Keratinocyte (primary cell): ENCODE data around the gene RABL2B. TPM values are rescaled to one million over a fixed set of nuclear protein-coding genes. Genes with fewer than 3 reads are reported as not detected.

Source experiments
- DNase-seq: peaks from one replicate; pipeline ENCODE4 v3.0.0-alpha.2; 2011; ENCODE audit warnings: low read depth, missing footprints, low spot score
- FAIRE-seq: peaks from 2 replicates; lab custom pipeline; 2011; peaks lifted over from hg19 to GRCh38; lab: Jason Lieb, UNC
- H2AFZ ChIP-seq: 2 replicates; pipeline ENCODE4 v1.6.0; 2012; ENCODE audit warnings: low read length, control low read depth, inconsistent platforms; ENCODE audit not compliant: control insufficient read depth
- H3K27ac ChIP-seq: 2 replicates; pipeline ENCODE4 v1.5.1; 2011; ENCODE audit warnings: low read length; ENCODE audit not compliant: control insufficient read depth, insufficient read depth
- H3K27me3 ChIP-seq: 3 replicates; pipeline ENCODE4 v1.6.0; 2011; ENCODE audit warnings: low read length; ENCODE audit not compliant: control insufficient read depth, insufficient read depth; ENCODE audit errors: extremely low read depth
- H3K36me3 ChIP-seq, 2 experiments: 2 replicates in 1 of 2; 3 replicates in 1 of 2; pipeline ENCODE4 v1.5.1; 2011; ENCODE audit warnings: low read length in 2 of 2, mild to moderate bottlenecking in 1 of 2; ENCODE audit not compliant: control insufficient read depth in 2 of 2, insufficient read depth in 2 of 2; ENCODE audit errors: extremely low read depth in 1 of 2
- H3K4me1 ChIP-seq: 3 replicates; pipeline ENCODE4 v1.5.1; 2011; ENCODE audit warnings: low read length; ENCODE audit not compliant: control insufficient read depth, insufficient read depth; ENCODE audit errors: extremely low read depth
- H3K4me2 ChIP-seq: 3 replicates; pipeline ENCODE4 v1.6.0; 2011; ENCODE audit warnings: low read depth, low read length; ENCODE audit not compliant: control insufficient read depth, insufficient read depth; ENCODE audit errors: extremely low read depth
- H3K4me3 ChIP-seq, 3 experiments: fragments of 200-600 bp in 1 of 3; sonication (generic) in 1 of 3; 2 replicates in 2 of 3; 3 replicates in 1 of 3; pipeline ENCODE4 v1.5.1; 2011 to 2016; ENCODE audit warnings: low read length in 3 of 3, mild to moderate bottlenecking in 3 of 3, control low read depth in 2 of 3, inconsistent platforms in 1 of 3, low read depth in 1 of 3, mixed read lengths in 1 of 3, mixed run types in 1 of 3, moderate library complexity in 1 of 3; ENCODE audit not compliant: control insufficient read depth in 2 of 3, insufficient read depth in 2 of 3; ENCODE audit errors: extremely low read depth in 1 of 3
- H3K79me2 ChIP-seq: 2 replicates; pipeline ENCODE4 v1.6.0; 2012; ENCODE audit warnings: low read length; ENCODE audit not compliant: control insufficient read depth, insufficient read depth
- H3K9ac ChIP-seq: 3 replicates; pipeline ENCODE4 v1.6.0; 2011; ENCODE audit warnings: low read length; ENCODE audit not compliant: control insufficient read depth, insufficient read depth; ENCODE audit errors: extremely low read depth
- H3K9me1 ChIP-seq: 3 replicates; pipeline ENCODE4 v1.6.0; 2011; ENCODE audit warnings: low read length; ENCODE audit not compliant: control insufficient read depth, insufficient read depth; ENCODE audit errors: extremely low read depth
- H3K9me3 ChIP-seq: 2 replicates; pipeline ENCODE4 v1.5.1; 2012; ENCODE audit warnings: low read depth, low read length; ENCODE audit not compliant: control insufficient read depth
- H4K20me1 ChIP-seq: 3 replicates; pipeline ENCODE4 v1.6.0; 2011; ENCODE audit warnings: low read length; ENCODE audit not compliant: control insufficient read depth, insufficient read depth; ENCODE audit errors: extremely low read depth
- CTCF ChIP-seq, 3 experiments: IDR thresholded peaks in 1 of 3; conservative IDR thresholded peaks in 1 of 3; optimal IDR thresholded peaks in 1 of 3; 2 replicates in 2 of 3; 3 replicates in 1 of 3; pipeline versions ENCODE3 to v1.5.1; 2011; ENCODE audit warnings: low read length in 3 of 3, mild to moderate bottlenecking in 3 of 3, moderate library complexity in 2 of 3, control low read depth in 1 of 3, inconsistent platforms in 1 of 3; ENCODE audit not compliant: insufficient read depth in 2 of 3; ENCODE audit errors: extremely low read depth in 1 of 3
- EZH2 ChIP-seq: IDR thresholded peaks from one replicate; pipeline ENCODE4 v1.6.1; 2012; ENCODE audit warnings: inconsistent platforms, mild to moderate bottlenecking, low read length, moderate library complexity
- dilution Hi-C: fragments of 300-500 bp; cut with MboI; formaldehyde crosslinking; loops from one replicate; pipeline ENCODE4 v1.7.0; 2020; ENCODE audit warnings: low sequenced_read_pairs; ENCODE audit not compliant: extremely low pct_ligation_motif_present
- polyA plus RNA-seq, 5 experiments: library from polyadenylated mRNA; depleted of rRNA in 3 of 5; stranded (reverse) in 3 of 5; stranded (forward) in 1 of 5; unstranded in 1 of 5; fragments of >200 nt; gene quantifications; 1 replicate in 1 of 5; 2 replicates in 3 of 5; 3 replicates in 1 of 5; pipeline versions ENCODE4 v1.2.1 to v1.2.3, GENCODE V29; 2011 to 2012; ENCODE audit warnings: missing spikeins in 2 of 5, low read depth in 1 of 5, low replicate concordance in 1 of 5

The RABL2B gene
- polyA plus RNA-seq, 1 donor (not counting 4 experiments of a cell fraction or from before 2014, with no cell fraction given) = 29.8 TPM

- H3K79me2 ChIP-seq = no peaks in the 10 kb centered on the region
- no peak overlapping the region for H3K27ac ChIP-seq
- peaks cover 22% of the 10 kb centered on the region for H3K27me3 ChIP-seq
- FAIRE-seq = no peak
- H3K9me1 ChIP-seq = no peaks in the 10 kb centered on the region
- no peak overlapping the region for H2AFZ ChIP-seq
- no peak overlapping the region for H3K9ac ChIP-seq
- H3K4me1 ChIP-seq = no peaks in the 10 kb centered on the region
- H3K4me3 ChIP-seq = no peak overlapping the region
- no peaks in the 10 kb centered on the region for H3K9me3 ChIP-seq
- dilution Hi-C loops = no loop called here
- DNase-seq = no peak
- no peak overlapping the region for H3K4me2 ChIP-seq
- no peaks in the 10 kb centered on the region for H4K20me1 ChIP-seq
- no peaks in the 10 kb centered on the region for H3K36me3 ChIP-seq
- no peak for TF ChIP-seq EZH2
- no peak for TF ChIP-seq CTCF (optimal IDR thresholded peaks at IDR 0.05 in 1 of 3, IDR thresholded peaks at IDR 0.05 in 1 of 3, conservative IDR thresholded peaks at IDR 0.05 in 1 of 3; ENCODE audit: extremely low read depth in 1 of 3, insufficient read depth in 2 of 3, low read length in 3 of 3)
These were observed 61.3 kb downstream of the RABL2B start for GRCh38 chr22:50722048-50722701.

DNA sequence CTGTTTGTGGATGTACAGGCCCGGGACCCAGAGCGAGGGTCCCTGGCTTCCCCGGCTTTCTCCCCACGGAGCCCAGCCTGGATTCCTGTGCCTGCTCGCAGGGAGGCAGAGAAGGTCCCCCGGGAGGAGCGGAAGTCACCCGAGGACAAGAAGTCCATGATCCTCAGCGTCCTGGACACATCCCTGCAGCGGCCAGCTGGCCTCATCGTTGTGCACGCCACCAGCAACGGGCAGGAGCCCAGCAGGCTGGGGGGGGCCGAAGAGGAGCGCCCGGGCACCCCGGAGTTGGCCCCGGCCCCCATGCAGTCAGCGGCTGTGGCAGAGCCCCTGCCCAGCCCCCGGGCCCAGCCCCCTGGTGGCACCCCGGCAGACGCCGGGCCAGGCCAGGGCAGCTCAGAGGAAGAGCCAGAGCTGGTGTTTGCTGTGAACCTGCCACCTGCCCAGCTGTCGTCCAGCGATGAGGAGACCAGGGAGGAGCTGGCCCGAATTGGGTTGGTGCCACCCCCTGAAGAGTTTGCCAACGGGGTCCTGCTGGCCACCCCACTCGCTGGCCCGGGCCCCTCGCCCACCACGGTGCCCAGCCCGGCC lies 62.1 kb downstream of the RABL2B start:
- Histone ChIP-seq H3K9ac (no peak overlapping the region), H3K4me2 (no peak overlapping the region), H3K4me1 (no peaks in the 10 kb centered on the region), H3K27ac (no peak overlapping the region), H3K9me1 (no peaks in the 10 kb centered on the region), H4K20me1 (no peaks in the 10 kb centered on the region), H3K27me3 (peaks cover 22% of the 10 kb centered on the region), H3K4me3 (no peak overlapping the region), H2AFZ (no peak overlapping the region), H3K79me2 (no peaks in the 10 kb centered on the region), H3K9me3 (no peaks in the 10 kb centered on the region), H3K36me3 (no peaks in the 10 kb centered on the region)
- TF ChIP-seq EZH2 = no peak
- TF ChIP-seq CTCF (optimal IDR thresholded peaks at IDR 0.05 in 1 of 3, IDR thresholded peaks at IDR 0.05 in 1 of 3, conservative IDR thresholded peaks at IDR 0.05 in 1 of 3; ENCODE audit: extremely low read depth in 1 of 3, insufficient read depth in 2 of 3, low read length in 3 of 3) = no peak
- DNase-seq (no peak), FAIRE-seq (no peak)
- dilution Hi-C loops = no loop called here
